A549 (cell line): ENCODE results near the gene DIP2A. TPM values are rescaled to one million over a fixed set of nuclear protein-coding genes. Genes with fewer than 3 reads are reported as not detected.
A peak's percentile ranks its signal among the peaks of the same experiment; 100 is the strongest.

Source experiments
- ATAC-seq, 2 experiments: fragments of 200-7000 bp in 1 of 2; fragments of >200 bp in 1 of 2; cut with Nextera tagmentation in 1 of 2; cut with Tn5 transposase in 1 of 2; 3 replicates each; pipeline versions ENCODE4 v1.8.0 to v1.9.1; 2018 to 2020; ENCODE audit warnings: mild to moderate bottlenecking in 1 of 2, moderate library complexity in 1 of 2
- CTCF ChIA-PET: fragments of 300-600 bp; sonication (Branson Sonifier 250); formaldehyde crosslinking; extraction: SDS; loops from one replicate; lab custom pipeline; 2021; ENCODE audit warnings: antibody characterized with exemption, inconsistent platforms; lab: Yijun Ruan, JAX
- POLR2A ChIA-PET: fragments of 350-600 bp; formaldehyde crosslinking; extraction: SDS; loops from one replicate; lab custom pipeline; 2021; ENCODE audit warnings: antibody characterized with exemption, inconsistent platforms; lab: Yijun Ruan, JAX
- DNase-seq, 2 experiments: peaks; one replicate each; pipeline versions ENCODE4 v3.0.0 to v3.0.0-alpha.2; 2011 to 2016; ENCODE audit warnings: low read depth in 1 of 2, low spot score in 1 of 2
- FAIRE-seq: peaks from 2 replicates; lab custom pipeline; 2011; peaks lifted over from hg19 to GRCh38; lab: Jason Lieb, UNC
- H3K27ac ChIP-seq, 2 experiments: fragments of >200 bp; sonication (Bioruptor Twin); formaldehyde crosslinking; 3 replicates each; pipeline ENCODE4 v1.5.1; 2016 to 2017
- H3K4me1 ChIP-seq: fragments of >200 bp; sonication (Bioruptor Twin); formaldehyde crosslinking; 3 replicates; pipeline ENCODE4 v1.6.1; 2016
- H3K4me2 ChIP-seq: fragments of >200 bp; sonication (Bioruptor Twin); formaldehyde crosslinking; 3 replicates; pipeline ENCODE4 v1.6.1; 2016
- H3K4me3 ChIP-seq: fragments of >200 bp; sonication (Bioruptor Twin); formaldehyde crosslinking; 3 replicates; pipeline ENCODE4 v1.5.1; 2016
- H3K9me3 ChIP-seq: fragments of >200 bp; sonication (Bioruptor Twin); formaldehyde crosslinking; 3 replicates; pipeline ENCODE4 v1.6.1; 2016
- BHLHE40 ChIP-seq: IDR thresholded peaks from 2 replicates; pipeline ENCODE4 v1.6.1; 2012; ENCODE audit warnings: low read depth, low read length, inconsistent platforms
- CEBPB ChIP-seq, 2 experiments: fragments of >200 bp in 1 of 2; sonication (Bioruptor Twin) in 1 of 2; formaldehyde crosslinking in 1 of 2; IDR thresholded peaks; 2 replicates each; pipeline ENCODE4 v1.6.1; 2012 to 2016
- EHF ChIP-seq: fragments of 250-450 bp; sonication (Bioruptor Pico); IDR thresholded peaks from 2 replicates; pipeline ENCODE4 v1.5.0; 2020; ENCODE audit warnings: mild to moderate bottlenecking
- EHMT2 ChIP-seq: fragments of 200-600 bp; sonication (generic); IDR thresholded peaks from 2 replicates; pipeline ENCODE4 v1.6.1; 2016; ENCODE audit warnings: antibody characterized with exemption, low read depth, mild to moderate bottlenecking, moderate library complexity
- EP300 ChIP-seq, 2 experiments: fragments of >200 bp; sonication (Bioruptor Twin); formaldehyde crosslinking; IDR thresholded peaks; 2 replicates in 1 of 2; 3 replicates in 1 of 2; pipeline ENCODE4 v1.6.1; 2016 to 2017
- ESRRA ChIP-seq: fragments of 150-350 bp; IDR thresholded peaks from 2 replicates; pipeline ENCODE4 v1.6.1; 2014; ENCODE audit warnings: mild to moderate bottlenecking, low read length, borderline replicate concordance
- FOSB ChIP-seq: fragments of 250-450 bp; sonication (Bioruptor Pico); IDR thresholded peaks from 2 replicates; pipeline ENCODE4 v1.5.0; 2020; ENCODE audit warnings: mild to moderate bottlenecking, moderate library complexity
- FOSL2 ChIP-seq, 2 experiments: fragments of 450-650 bp in 1 of 2; fragments of >200 bp in 1 of 2; sonication (Bioruptor Twin) in 1 of 2; formaldehyde crosslinking; IDR thresholded peaks; 2 replicates each; pipeline versions ENCODE4 v1.5.0 to v1.6.1; 2016 to 2020; ENCODE audit warnings: mild to moderate bottlenecking in 1 of 2, moderate library complexity in 1 of 2
- FOXS1 ChIP-seq: fragments of 250-450 bp; sonication (Bioruptor Pico); IDR thresholded peaks from 2 replicates; pipeline ENCODE4 v1.5.0; 2020; ENCODE audit warnings: mild to moderate bottlenecking, moderate library complexity
- MAFK ChIP-seq: fragments of 450-650 bp; IDR thresholded peaks from 2 replicates; pipeline ENCODE4 v1.6.1; 2014; ENCODE audit not compliant: partially characterized antibody
- MAZ ChIP-seq: fragments of 150-350 bp; IDR thresholded peaks from 2 replicates; pipeline ENCODE4 v1.6.1; 2014; ENCODE audit warnings: antibody characterized with exemption, low read depth, low read length, borderline replicate concordance
- NPAS2 ChIP-seq: fragments of 250-450 bp; sonication (Bioruptor Pico); IDR thresholded peaks from 2 replicates; pipeline ENCODE4 v1.8.0; 2022; ENCODE audit warnings: mild to moderate bottlenecking, moderate library complexity, borderline replicate concordance
- PHF8 ChIP-seq: fragments of 200-600 bp; sonication (generic); IDR thresholded peaks from 2 replicates; pipeline ENCODE4 v1.6.1; 2016; ENCODE audit warnings: low read depth, mild to moderate bottlenecking, antibody characterized with exemption, moderate library complexity, borderline replicate concordance
- POLR2AphosphoS2 ChIP-seq: conservative IDR thresholded peaks from 2 replicates; pipeline ENCODE4 v1.6.1; 2012; ENCODE audit warnings: low read length, improper control_type of control experiment, inconsistent platforms
- RARB ChIP-seq: fragments of 250-450 bp; sonication (Bioruptor Pico); IDR thresholded peaks from 2 replicates; pipeline ENCODE4 v1.8.0; 2021; ENCODE audit warnings: mild to moderate bottlenecking, moderate library complexity
- RFX5 ChIP-seq: fragments of 450-650 bp; IDR thresholded peaks from 2 replicates; pipeline ENCODE4 v1.7.1; 2014; ENCODE audit warnings: antibody characterized with exemption, mild to moderate bottlenecking, moderate library complexity
- RNF2 ChIP-seq: fragments of 200-600 bp; sonication (generic); IDR thresholded peaks from 2 replicates; pipeline ENCODE4 v1.6.1; 2016; ENCODE audit warnings: low read depth, mild to moderate bottlenecking, antibody characterized with exemption, moderate library complexity, borderline replicate concordance
- TFCP2L1 ChIP-seq: fragments of 250-450 bp; sonication (Bioruptor Pico); IDR thresholded peaks from 2 replicates; pipeline ENCODE4 v1.5.0; 2021; ENCODE audit warnings: mild to moderate bottlenecking
- TP53 ChIP-seq: fragments of 250-450 bp; sonication (Bioruptor Pico); IDR thresholded peaks from 2 replicates; pipeline ENCODE4 v1.5.0; 2021; ENCODE audit warnings: mild to moderate bottlenecking, moderate library complexity
- WGBS: methylation state at CpG from one replicate; pipeline ENCODE4 v1.1.6; 2017; ENCODE audit errors: missing lambda C conversion rate; 5-methylcytosine and 5-hydroxymethylcytosine counted together
- polyA plus RNA-seq, 4 experiments: library from polyadenylated mRNA; depleted of rRNA in 3 of 4; stranded (reverse); fragments of >200 nt; fragmentation: RNase III in 1 of 4; extraction: RNeasy Plus Mini Kit Qiagen cat#74134 plus additional on column Dnase treatment in 1 of 4; gene quantifications; 2 replicates in 3 of 4; 3 replicates in 1 of 4; pipeline ENCODE4 v1.2.3, GENCODE V29; 2011 to 2017
- TF ChIP-seq, protein P1 (sequence below): fragments of 200-600 bp; sonication (generic); IDR thresholded peaks from 2 replicates; pipeline ENCODE4 v1.6.1; 2016; ENCODE audit warnings: antibody characterized with exemption, mild to moderate bottlenecking, moderate library complexity
- TF ChIP-seq, protein P2 (sequence below): IDR thresholded peaks from 2 replicates; pipeline ENCODE4 v1.6.1; 2012; ENCODE audit warnings: low read depth, borderline replicate concordance
- TF ChIP-seq, protein P3 (sequence below): fragments of 250-450 bp; sonication (Bioruptor Pico); IDR thresholded peaks from 2 replicates; pipeline ENCODE4 v1.5.0; 2020; ENCODE audit warnings: low read depth, mild to moderate bottlenecking, moderate library complexity
- TF ChIP-seq, protein P4 (sequence below): fragments of 450-650 bp; IDR thresholded peaks from 2 replicates; pipeline ENCODE4 v1.6.1; 2014; ENCODE audit warnings: antibody characterized with exemption
- TF ChIP-seq, protein P5 (sequence below): fragments of >200 bp; sonication (Bioruptor Twin); formaldehyde crosslinking; IDR thresholded peaks from 3 replicates; pipeline ENCODE4 v1.6.1; 2016

The DIP2A gene
- polyA plus RNA-seq, 2 of the 4 experiments (the other 2 are of a cell fraction): 13.3 to 18.4 TPM

DNA sequence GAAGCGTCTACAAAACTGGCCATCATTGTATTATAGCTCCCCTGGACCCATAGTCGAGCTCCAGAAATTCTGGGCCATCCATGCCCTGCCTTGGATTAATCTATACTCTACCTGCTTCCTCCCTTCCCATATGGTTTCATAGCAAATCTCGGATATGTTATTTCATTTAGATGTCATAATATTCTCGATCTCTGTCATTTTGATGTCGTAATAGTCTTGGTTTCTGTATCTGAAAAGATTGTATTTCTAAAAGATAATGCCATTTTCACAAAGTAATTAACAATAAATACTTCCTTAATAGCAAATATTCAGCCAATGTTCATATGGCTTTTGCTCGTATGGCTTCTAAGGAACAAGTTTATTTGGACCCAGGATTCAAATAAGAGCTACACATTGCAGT lies 35.1 kb downstream of the DIP2A start (continued):
- TF ChIP-seq, protein P1, sequence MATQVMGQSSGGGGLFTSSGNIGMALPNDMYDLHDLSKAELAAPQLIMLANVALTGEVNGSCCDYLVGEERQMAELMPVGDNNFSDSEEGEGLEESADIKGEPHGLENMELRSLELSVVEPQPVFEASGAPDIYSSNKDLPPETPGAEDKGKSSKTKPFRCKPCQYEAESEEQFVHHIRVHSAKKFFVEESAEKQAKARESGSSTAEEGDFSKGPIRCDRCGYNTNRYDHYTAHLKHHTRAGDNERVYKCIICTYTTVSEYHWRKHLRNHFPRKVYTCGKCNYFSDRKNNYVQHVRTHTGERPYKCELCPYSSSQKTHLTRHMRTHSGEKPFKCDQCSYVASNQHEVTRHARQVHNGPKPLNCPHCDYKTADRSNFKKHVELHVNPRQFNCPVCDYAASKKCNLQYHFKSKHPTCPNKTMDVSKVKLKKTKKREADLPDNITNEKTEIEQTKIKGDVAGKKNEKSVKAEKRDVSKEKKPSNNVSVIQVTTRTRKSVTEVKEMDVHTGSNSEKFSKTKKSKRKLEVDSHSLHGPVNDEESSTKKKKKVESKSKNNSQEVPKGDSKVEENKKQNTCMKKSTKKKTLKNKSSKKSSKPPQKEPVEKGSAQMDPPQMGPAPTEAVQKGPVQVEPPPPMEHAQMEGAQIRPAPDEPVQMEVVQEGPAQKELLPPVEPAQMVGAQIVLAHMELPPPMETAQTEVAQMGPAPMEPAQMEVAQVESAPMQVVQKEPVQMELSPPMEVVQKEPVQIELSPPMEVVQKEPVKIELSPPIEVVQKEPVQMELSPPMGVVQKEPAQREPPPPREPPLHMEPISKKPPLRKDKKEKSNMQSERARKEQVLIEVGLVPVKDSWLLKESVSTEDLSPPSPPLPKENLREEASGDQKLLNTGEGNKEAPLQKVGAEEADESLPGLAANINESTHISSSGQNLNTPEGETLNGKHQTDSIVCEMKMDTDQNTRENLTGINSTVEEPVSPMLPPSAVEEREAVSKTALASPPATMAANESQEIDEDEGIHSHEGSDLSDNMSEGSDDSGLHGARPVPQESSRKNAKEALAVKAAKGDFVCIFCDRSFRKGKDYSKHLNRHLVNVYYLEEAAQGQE: no peak
- no peak for TF ChIP-seq CEBPB (IDR thresholded peaks at IDR 0.05)
- no peak for TF ChIP-seq RFX5
- TF ChIP-seq EP300 (IDR thresholded peaks at IDR 0.05): no peak

DNA sequence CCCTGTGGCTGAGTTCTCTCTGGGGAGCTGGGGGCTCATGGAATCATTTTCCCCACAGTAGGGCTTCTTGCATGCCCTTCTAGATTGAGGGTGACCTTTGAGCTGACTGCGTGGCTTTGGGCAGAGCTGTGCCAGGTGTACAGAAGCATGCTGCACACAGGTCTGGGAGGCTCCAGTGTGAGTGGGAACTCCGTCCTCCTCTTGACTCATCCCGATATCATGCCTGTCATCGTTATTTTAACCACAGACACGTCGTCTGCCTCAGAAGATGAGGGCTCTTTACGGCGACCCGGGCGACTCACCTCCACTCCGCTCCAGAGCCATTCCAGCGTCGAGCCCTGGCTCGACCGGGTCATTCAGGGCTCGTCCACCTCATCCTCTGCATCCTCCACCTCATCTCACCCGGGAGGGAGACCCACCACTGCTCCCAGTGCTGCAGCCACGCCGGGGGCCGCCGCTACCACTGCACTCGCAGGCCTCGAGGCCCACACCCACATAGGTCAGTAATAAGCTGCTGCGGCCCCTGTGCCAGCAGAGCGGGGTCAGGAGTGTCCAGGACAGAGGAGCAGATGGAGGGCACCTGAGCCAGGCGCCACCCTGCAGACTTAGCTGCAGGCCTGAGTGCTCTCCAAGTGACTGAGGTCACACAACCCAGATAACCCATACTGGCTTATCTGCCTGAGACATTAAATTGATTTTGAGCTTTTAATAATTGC lies 39.8 kb downstream of the DIP2A start:
- no peak overlapping the region for H3K4me2 ChIP-seq
- CTCF ChIA-PET: interaction anchor here (1.1 kb wide), 1 partner anchor 10 kb away, joined by 5 read pairs; no protein-coding TSS in a partner anchor
- POLR2A ChIA-PET: no interaction called here

DNA sequence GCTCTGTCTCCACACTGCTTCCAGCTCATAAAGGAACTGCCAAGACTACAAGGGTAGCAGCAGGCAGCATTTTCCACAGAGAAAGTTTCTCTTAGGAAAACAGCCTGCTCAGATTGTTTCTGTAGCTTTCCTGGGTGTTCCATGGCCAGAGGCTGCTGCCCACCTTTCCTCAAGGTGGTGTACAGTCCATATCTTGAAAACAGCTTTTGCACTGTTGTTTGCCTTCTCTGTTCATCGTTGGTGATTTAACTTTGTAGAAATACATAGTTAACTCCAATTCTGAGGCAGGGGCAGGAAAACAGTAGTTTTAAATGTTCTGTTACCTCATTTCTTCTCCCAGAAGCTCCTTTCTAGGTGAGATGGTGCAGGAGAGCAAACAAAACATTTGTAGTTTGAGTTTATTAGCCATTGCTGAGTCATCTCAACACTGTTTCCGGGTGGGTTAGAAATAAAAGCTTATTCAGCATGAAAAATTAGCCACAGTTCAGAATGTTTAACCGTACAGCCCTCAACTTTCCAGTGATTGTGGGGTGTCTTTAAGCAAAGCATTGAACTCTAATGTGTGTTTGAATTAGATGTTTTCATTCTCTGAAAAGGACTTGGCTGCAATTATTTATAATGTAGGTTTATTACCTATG lies 41.7 kb downstream of the DIP2A start:
- ChIA-PET POLR2A (interaction anchor here (0.6 kb wide), 1 partner anchor 28 kb away, joined by 9 read pairs; no protein-coding TSS in a partner anchor), CTCF (no interaction called here)
- FAIRE-seq: no peak

More for the DNA sequence above, 39.8 kb downstream of the DIP2A start:
- Histone ChIP-seq H3K4me3 (no peak overlapping the region), H3K4me1 (peaks cover 22% of the 10 kb centered on the region), H3K27ac (no peak overlapping the region), H3K9me3 (no peaks in the 10 kb centered on the region)
- no peak for ATAC-seq
- TF ChIP-seq, protein P2, sequence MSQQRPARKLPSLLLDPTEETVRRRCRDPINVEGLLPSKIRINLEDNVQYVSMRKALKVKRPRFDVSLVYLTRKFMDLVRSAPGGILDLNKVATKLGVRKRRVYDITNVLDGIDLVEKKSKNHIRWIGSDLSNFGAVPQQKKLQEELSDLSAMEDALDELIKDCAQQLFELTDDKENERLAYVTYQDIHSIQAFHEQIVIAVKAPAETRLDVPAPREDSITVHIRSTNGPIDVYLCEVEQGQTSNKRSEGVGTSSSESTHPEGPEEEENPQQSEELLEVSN: no peak
- TF ChIP-seq FOXS1 (CRISPR knock-in tag): no peak
- no peak for DNase-seq
- FAIRE-seq: no peak
- 76% methylated on average over 16 of the region's 26 CpGs for WGBS

DNA sequence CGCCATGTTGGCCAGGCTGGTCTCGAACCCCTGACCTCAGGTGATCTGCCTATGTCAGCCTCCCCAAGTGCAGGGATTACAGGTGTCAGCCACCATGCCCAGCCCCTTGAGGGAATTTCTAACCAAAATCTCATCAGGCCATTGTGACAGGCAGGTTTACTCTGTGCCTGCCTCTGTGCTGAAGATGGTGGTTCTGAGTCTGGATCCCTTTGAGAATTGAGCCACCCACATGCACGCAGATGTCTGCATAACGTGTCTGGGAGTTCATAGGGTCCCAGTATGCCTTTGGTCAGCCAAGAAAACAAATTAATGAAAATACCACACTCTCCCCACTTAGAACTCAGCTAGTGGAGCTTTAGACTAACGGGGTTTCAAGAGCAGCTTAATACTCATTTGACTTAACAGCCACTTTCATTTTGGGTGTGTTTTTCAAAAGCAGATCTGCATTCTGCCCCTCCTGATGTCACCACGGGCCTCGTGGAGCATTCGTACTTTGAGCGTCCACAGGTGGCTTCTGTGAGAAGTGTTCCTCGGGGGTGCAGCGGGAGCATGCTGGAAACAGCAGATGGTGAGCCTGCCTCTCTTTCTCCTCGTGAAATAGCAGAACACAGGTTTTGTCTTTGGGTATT lies 45.3 kb downstream of the DIP2A start:
- no peaks in the 10 kb centered on the region for H3K9me3 ChIP-seq
- H3K4me3 ChIP-seq: no peak overlapping the region
- ChIA-PET CTCF (no interaction called here), POLR2A (no interaction called here)
- H3K27ac ChIP-seq: no peak overlapping the region
- no peak overlapping the region for H3K4me2 ChIP-seq
- WGBS: 95% methylated on average over 10 of the region's 12 CpGs
- DNase-seq: no peak
- no peak for ATAC-seq
- no peak for FAIRE-seq
- peaks cover 23% of the 10 kb centered on the region for H3K4me1 ChIP-seq
- TF ChIP-seq EHMT2 (no peak), BHLHE40 (no peak), MAZ (no peak), TFCP2L1 (no peak), ESRRA (no peak), RARB (CRISPR knock-in tag) (no peak), TP53 (CRISPR knock-in tag) (no peak), EHF (CRISPR knock-in tag) (no peak), NPAS2 (no peak), MAFK (no peak), PHF8 (no peak)
- TF ChIP-seq, protein P3, sequence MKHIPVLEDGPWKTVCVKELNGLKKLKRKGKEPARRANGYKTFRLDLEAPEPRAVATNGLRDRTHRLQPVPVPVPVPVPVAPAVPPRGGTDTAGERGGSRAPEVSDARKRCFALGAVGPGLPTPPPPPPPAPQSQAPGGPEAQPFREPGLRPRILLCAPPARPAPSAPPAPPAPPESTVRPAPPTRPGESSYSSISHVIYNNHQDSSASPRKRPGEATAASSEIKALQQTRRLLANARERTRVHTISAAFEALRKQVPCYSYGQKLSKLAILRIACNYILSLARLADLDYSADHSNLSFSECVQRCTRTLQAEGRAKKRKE (CRISPR knock-in tag): no peak
- TF ChIP-seq, protein P4, sequence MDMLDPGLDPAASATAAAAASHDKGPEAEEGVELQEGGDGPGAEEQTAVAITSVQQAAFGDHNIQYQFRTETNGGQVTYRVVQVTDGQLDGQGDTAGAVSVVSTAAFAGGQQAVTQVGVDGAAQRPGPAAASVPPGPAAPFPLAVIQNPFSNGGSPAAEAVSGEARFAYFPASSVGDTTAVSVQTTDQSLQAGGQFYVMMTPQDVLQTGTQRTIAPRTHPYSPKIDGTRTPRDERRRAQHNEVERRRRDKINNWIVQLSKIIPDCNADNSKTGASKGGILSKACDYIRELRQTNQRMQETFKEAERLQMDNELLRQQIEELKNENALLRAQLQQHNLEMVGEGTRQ: no peak
- TF ChIP-seq, protein P5, sequence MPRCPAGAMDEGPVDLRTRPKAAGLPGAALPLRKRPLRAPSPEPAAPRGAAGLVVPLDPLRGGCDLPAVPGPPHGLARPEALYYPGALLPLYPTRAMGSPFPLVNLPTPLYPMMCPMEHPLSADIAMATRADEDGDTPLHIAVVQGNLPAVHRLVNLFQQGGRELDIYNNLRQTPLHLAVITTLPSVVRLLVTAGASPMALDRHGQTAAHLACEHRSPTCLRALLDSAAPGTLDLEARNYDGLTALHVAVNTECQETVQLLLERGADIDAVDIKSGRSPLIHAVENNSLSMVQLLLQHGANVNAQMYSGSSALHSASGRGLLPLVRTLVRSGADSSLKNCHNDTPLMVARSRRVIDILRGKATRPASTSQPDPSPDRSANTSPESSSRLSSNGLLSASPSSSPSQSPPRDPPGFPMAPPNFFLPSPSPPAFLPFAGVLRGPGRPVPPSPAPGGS: no peak

More for the DNA sequence above, 41.7 kb downstream of the DIP2A start:
- Histone ChIP-seq H3K4me1 (peaks cover 22% of the 10 kb centered on the region), H3K4me3 (no peak overlapping the region)
- 13% methylated on average over 3 of the region's 3 CpGs for WGBS
- TF ChIP-seq FOSB: no peak
- no peak for TF ChIP-seq FOSL2 (IDR thresholded peaks at IDR 0.05)
- TF ChIP-seq FOSL2 (CRISPR knock-in tag; IDR thresholded peaks at IDR 0.05): peak; percentile 44
- no peak for TF ChIP-seq POLR2AphosphoS2
- no peak for TF ChIP-seq RNF2
- TF ChIP-seq MAFK: peak; percentile 96
- TF ChIP-seq, all 56 proteins: peak for 2
- H3K27ac ChIP-seq: peak overlapping the region; percentile 56 to 79
- H3K4me2 ChIP-seq: peak overlapping the region; percentile 53
- DNase-seq (peak; percentile 24 to 30), ATAC-seq (peak in 1 of 2 experiments; percentile 48; a peak in 3 of 6 replicates)
- no peaks in the 10 kb centered on the region for H3K9me3 ChIP-seq
